NB4 (cell line): ENCODE measurements around the gene SPPL2B.

Experiments
- CTCF ChIP-seq: IDR thresholded peaks from one replicate; pipeline ENCODE4 v1.5.1; 2012; ENCODE audit warnings: low read depth, low read length
- MAX ChIP-seq: IDR thresholded peaks from 2 replicates; pipeline ENCODE4 v1.6.1; 2011; ENCODE audit warnings: low read depth, low read length
- POLR2A ChIP-seq: IDR thresholded peaks from 2 replicates; pipeline ENCODE4 v1.6.1; 2011; ENCODE audit warnings: mild to moderate bottlenecking; ENCODE audit not compliant: insufficient read length; ENCODE audit errors: extremely low read depth

- no peak for TF ChIP-seq CTCF
- peak; percentile 16 for TF ChIP-seq POLR2A
- TF ChIP-seq MAX: peak; percentile 84
Observed at GRCh38 chr19:2332341-2333026, 4.0 kb downstream of the SPPL2B start.
